Kidney glomerular epithelial cell (primary cell): ENCODE measurements around the gene ITPKA.
A peak's percentile ranks its signal among the peaks of the same experiment; 100 is the strongest.

Experiments used
- DNase-seq: peaks from one replicate; lab custom pipeline; 2025; lab: John Stamatoyannopoulos, UW

Gene ITPKA

DNA sequence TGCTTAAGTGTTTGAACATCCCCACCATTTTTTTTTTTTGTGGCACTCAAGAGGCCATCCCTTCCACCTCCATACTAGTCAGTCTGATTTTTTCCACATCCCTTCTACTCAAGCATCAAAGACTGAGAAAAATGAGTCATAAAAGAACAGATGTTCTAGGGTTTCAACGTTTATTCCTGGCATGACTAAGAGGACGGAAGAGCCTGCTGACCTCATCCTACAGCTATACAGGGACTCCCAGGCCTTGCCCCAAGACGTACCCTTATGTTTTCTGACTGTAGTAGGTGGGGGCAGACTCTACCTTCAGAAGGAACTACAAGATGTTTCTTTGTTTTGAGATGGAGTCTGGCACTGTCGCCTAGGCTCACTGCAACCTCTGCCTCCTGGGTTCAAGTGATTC lies 3.3 kb upstream of the ITPKA start:
- peak; percentile 94 for DNase-seq

DNA sequence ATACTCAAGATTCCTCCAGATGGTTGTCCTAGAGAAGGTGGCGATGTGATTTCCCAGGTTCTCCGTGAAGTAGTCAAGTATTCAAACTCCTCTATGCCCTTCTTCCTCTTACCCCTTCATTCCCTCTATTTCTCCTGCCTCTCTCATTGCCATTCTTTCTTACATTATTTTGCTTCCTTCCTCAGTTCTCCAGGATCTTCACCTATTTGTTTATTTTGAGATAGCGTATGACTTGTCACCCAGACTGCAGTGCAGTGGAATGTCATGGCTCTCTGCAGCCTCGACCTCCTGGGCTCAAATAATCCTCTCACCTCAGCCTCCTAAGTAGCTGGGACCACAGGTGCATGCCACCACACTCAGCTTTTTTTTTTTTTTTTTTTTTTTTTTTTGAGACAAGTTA lies 1.8 kb upstream of the ITPKA start:
- DNase-seq: no peak

DNA sequence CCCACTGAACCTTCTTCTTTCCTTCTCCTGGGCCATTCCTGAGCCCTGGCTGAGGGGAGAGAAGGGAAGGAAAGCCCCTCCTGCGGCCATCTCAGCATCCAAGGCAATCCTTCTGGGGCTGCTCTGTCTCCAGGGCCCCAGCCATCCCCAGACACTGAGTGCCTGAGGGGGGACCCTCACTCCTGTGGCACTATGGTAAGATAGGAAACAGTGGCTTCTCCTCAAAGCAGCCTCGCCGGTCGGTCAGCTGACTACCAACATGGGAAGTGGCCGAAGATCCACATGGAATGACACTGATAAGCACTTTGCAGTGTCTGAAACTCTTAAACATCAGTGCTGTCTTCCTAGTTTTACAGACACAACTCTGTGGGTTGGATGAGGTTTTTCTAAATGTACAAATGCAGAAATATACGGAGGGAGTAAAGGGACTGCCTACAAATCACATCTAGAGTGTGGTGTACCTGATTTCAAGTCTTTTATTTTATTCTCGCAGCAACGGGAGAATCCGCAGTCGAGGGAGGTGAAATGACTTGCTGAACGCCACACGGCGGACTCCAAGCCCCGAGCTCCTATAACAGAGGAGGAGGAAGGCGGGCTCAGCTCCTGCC lies 973 bp upstream of the ITPKA start:
- no peak for DNase-seq

DNA sequence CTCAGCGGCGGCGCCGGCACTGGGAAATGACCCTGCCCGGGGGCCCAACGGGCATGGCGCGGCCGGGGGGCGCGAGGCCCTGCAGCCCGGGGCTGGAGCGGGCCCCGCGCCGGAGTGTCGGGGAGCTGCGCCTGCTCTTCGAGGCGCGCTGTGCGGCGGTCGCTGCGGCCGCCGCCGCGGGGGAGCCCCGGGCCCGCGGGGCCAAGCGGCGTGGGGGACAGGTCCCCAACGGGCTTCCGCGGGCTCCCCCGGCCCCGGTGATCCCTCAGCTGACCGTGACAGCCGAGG lies 172 bp downstream of the ITPKA start:
- DNase-seq: no peak

DNA sequence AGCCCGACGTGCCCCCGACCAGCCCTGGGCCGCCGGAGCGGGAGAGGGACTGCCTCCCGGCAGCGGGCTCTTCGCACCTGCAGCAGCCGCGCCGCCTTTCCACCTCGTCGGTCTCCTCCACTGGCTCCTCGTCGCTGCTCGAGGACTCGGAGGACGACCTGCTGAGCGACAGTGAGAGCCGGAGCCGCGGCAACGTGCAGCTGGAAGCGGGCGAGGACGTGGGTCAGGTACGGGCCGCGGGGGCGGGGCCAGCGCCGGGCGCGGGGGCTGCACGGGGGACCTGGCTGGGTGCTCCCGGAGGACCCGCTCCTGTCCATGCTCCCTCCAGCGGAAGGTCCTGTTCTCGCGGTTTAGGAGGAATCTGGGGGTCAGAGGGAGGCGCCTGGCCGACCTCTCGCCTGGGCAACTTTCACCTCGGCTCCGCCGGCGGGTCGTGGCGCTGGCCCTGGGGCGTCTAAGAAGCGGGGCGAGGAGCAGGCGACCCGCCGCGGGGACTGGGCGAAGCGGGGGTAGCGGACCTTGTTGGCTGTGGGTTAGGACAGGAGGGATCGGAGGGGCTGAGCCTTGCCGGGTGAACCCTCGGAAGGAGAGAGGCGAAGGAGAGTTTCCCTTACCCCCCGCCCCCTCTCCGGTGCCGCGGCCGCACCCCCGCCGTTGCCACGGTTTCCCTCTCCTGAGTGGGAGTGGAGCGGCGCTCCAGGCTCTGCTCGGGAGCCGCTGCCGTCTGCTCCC lies 682 bp downstream of the ITPKA start:
- DNase-seq: no peak

DNA sequence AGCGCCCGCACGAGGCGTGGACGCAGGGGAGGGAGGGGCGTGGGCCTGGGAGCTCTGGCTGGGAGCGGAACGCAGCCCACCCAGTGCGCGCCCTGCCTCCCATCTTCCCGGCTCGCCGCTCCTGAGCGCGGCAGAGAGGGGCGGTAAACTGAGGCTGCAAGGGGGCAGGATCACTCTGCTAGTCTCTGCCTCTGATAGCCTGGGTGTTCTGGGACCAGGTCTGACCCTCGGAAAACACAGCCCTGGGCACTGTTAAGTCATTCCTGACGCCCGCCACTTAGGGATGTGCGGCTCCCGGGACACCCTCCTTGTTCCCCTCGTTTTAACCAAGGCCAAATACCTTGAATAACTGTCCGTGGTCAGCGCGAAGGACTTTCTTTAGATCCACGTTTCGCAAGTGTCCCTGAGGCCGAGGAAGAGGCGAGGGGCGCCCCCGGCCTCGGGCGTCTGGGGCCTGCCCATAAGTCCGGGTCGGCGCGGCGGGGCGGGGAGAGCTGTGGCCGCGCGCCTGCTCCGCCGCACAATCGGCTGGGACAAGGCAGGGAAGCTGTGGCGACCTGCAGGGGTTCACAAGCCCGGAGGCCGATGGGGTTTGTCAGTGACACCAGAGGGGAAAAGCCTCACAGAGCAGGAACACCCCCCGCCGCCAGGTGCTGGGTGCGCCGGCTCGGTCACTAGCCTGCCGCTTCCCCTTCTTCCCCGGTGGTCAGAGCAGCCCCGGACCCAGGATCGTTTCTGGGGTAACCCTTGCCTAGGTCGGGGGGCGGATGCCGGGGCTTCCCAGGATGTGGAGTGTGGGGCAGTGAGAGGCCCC lies 1.5 kb downstream of the ITPKA start:
- DNase-seq: no peak

DNA sequence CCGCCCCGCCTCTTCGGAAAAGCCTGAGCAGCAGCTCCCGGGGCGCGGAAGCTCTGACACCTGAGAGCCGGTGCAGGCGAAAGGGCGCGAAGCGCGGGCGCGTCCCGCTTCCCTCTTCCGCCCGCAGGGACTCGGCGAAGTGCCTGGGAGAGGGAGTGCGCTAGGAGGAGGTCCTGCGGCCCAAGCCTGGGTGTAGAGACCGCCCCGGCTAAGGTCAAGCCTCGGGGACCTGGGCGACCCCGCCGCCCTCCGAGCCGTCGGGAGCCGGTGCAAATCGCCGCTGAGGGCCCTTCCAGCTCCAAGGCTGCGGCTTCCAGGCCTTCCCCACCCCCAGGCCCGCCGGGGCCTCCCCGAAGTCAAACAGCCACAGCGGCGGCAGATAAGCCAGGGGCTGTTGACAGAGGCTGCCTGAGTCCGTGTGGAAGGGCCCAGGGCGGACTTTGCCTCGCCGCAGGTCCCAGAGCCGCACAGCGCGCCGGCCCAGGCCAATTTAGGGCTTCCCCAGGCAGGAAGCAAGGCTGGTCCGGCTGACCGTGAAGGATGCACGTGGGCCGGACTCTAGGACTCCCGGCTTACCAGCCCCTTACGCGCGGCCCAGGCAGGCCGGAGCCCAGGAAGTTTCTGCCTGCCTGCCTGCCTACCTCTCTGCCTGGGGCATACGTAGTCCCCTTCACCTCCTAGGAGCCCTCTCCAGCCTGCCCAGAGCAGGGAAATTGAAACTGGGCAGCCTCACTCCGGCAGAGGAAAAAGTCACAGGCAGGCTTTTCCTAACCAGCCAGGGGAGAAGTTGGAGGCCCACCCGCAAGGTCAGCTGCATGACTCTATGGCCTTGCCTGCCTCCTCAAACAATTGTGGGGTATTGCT lies 2.3 kb downstream of the ITPKA start:
- no peak for DNase-seq

DNA sequence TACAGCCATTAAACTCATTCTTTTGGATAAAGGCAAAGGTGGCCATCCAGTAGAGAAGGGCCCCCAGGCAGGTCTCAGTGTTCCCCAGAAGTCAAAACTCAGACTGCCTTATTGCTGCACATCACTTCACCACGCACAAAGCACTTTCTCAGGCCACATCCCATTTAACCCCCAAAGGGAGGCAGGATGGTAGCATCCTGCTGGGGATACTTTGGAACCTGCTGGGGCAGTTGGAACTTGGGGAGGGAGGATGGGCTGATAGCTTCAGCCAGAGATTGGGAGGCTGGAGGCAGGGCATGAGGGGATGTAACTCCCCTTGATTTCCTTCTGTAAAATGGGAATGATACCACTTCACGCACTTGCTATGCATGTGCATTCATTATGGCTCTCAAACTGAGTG lies 5.0 kb downstream of the ITPKA start:
- no peak for DNase-seq

DNA sequence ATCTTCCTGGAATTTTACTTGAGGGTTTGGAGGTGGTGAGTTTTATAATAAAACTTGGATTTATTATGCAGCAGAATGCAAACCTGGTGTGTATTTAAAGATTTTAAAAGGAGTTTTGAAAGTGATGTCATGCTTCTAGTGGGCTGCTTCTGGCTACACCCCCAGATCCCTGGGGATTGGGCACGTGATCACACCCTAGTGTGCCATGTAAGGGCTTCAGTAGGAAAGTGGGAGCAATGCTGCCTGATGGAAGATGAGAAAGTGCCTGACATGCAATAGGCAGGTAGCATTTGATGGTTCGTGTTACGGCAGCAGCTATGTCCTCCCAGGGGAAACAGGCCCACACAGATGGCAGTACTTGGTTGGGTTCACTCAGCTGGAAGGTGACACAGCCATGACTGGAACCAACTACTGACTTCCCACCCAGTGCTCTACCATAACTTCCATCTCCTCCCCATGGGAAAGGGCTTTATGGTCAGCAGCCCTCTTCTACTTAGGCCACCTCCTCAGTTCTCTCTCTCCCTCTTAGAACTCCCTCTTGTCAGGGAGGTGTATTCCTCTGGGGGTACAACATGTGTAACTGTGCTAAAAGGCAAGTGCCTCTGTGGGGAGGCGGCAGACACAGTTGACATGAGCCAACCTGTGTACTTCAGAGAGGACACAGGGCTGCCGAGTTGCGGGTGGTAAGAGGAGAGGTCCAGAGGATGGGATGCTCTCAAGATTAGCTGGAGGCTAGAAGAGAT lies 5.6 kb downstream of the ITPKA start:
- no peak for DNase-seq

DNA sequence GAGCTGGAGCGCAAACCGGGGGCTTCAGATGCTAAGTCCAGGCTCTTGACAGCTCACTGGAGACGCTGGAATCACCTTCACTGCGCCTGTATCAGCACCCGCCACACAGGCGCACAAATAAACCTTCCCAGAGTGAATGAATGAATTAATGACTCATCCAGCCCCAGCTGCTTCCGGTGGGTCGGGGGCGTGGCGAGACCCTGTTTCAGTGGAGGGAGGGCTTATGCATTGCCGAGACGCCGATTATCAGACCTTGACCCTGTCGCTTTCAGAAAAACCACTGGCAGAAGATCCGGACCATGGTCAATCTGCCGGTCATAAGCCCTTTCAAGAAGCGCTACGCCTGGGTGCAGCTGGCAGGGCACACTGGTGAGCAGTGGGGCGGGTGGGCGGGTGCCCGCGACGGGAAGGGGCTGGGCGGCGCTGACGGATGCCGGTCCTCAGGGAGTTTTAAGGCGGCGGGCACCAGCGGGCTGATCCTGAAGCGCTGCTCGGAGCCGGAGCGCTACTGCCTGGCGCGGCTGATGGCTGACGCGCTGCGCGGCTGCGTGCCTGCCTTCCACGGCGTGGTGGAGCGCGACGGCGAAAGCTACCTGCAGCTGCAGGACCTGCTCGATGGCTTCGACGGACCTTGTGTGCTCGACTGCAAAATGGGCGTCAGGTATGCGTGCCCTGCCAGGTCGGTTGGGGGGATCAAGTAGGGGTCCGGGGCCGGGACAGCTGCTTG lies 7.7 kb downstream of the ITPKA start:
- DNase-seq: peak; percentile 33

DNA sequence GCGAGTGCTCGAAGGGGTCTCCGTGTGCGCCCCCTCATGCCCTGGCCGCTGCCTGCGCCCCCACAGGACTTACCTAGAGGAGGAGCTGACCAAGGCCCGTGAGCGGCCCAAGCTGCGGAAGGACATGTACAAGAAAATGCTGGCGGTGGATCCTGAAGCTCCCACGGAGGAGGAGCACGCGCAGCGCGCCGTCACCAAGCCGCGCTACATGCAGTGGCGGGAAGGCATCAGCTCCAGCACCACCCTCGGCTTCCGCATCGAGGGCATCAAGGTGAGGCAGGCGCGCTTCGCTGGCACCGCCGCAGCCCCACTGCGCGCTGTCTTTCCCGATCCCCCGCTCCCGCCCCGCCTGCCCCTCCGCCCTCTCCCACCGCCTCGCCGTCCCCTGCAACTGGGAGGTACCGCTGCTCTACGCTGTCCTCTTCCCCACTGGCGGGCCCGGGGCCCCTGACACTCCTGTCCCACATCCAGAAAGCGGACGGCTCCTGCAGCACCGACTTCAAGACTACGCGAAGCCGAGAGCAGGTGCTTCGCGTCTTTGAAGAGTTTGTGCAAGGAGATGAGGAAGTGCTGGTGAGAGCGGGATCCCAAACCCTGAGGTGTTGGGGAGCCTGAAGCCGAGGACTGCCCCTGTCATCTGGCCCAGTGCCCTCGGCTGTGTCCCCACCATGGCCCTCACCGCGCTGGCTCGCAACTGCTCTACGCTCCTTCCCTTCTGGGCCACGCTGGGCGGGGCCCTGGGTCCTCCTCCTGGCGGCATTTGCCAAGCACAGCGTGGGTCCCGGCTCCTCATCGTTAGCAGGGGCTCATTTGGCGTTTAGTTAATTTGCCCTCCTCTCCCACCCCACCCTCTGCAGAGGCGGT lies 8.5 kb downstream of the ITPKA start:
- no peak for DNase-seq

DNA sequence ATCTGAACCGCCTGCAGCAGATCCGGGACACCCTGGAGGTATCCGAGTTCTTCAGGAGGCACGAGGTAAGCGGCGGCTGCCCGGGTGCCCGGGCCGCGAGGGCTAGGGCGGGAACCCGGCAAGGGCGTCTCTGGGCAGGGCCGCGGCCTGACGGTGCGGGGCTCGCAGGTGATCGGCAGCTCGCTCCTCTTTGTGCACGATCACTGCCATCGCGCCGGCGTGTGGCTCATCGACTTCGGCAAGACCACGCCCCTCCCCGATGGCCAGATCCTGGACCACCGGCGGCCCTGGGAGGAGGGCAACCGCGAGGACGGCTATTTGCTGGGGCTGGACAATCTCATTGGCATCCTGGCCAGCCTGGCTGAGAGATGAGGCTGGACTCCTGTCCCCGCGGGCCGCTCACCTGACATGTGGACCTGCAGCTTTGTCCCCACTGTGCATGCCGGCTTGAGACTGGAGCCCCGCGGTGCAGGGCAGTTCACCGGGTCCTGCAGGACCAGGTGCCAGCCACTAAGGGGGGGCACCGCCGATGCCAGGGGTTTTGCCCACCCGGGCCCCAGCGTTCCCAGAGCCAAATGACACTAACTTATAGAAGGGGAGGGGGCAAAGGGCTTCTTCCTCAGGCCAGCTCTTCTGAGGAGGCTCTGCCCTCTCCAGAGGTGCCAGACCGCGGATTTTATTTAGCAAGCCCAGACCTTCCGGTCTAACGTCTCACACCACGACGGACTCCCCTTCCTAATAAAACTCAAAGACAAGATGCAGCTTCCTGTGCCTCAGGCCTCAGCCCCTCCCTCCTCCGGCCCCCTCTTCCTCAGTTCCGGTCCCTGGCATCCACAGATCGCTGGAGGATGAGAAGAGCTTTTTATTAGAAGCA lies 9.4 kb downstream of the ITPKA start:
- no peak for DNase-seq

DNA sequence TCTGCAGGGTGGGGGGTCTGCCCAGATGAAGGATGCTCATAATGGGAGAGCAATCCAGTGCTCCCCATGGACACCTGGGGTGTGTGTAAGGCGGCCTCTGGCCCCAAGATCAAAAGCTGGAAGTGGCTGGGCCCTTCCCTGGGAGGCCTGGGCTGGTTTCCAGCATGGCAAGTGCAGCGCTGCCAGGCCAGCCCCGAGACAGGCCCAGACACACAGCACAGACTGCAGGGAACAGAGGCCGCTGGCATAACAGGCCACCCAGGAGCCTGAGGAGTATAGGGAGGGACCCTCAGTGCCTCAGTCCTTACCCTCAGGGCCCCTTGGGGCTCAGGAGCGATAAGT lies 10.0 kb downstream of the ITPKA start:
- DNase-seq: no peak

DNA sequence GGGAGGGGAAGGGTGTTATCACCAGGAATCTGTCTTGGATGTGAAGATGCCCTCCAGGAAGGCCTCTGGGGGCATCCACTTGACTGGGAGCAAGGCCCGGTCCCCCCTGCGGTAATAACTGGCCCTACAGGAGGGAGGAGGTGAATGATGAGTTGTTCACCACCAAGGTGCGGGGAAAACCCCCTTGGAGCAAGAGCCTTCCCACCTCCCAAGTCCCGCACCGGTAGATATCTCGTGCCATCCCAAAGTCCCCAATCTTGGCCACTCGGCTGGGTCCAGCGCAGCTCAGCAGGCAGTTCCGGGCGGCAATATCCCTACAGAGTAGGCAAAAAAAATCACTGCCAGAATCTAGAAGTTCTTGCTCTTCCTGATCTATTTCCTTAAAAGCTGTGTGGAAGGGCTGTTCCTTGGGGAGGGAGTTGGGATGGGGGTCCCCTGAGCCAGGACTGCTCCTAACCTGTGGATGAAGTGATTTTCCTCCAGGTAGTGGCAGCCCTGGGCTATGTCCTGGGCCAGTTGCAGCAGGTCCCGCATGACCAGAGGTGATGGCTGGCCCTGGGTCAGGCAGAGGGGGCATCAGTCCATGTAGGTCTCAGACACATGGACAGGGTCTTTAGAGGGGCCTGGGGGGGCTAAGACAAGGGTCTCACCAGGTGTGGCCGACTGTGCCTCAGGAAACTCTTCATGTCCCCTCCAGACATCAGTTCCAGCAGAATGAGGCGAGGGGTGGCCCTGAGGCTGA lies 11.2 kb downstream of the ITPKA start:
- no peak for DNase-seq

DNA sequence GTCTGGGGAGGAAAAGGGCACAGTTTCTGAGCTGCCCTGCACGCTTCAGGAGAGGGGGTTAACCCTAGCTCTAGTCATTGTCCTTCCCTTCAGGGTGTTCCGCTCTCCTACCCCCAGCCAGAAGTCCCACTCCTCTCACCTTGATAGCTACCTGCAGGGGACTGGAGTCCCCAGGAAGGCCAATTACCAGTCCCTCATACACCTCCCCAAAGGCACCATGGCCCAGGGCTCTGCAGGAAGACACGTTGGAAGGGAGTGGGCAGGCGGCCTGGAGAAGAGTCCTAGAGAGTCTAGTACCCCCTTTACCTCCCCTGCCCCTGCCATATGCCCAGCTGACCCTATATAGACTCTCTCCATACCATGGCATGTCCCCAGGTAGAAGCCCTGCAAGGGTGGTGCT lies 12.1 kb downstream of the ITPKA start:
- DNase-seq: no peak

DNA sequence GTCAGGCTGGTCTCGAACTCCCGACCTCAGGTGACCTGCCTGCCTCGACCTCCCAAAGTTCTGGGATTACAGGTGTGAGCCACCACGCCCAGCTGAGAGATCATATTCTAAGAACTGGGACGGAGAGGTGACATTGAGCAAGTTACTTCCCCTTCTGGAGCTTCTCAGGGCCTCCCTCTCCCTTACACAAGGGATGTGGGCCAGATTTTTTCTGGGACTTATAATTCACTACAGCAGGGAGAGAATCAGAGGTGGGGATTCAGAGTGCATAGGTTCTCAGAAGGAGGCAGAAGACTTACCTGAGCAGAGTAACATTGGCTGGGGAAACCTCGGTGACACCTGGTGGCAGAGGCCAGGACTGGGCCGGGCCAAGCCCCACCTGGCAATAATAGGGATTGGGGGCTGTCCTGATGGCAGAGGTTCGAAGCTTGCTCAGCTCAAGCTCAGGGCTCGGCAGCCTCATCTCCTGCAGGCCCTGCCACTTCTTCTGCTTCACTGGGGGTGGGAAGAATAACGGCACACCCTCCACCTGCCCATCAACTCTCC lies 13.2 kb downstream of the ITPKA start:
- no peak for DNase-seq

DNA sequence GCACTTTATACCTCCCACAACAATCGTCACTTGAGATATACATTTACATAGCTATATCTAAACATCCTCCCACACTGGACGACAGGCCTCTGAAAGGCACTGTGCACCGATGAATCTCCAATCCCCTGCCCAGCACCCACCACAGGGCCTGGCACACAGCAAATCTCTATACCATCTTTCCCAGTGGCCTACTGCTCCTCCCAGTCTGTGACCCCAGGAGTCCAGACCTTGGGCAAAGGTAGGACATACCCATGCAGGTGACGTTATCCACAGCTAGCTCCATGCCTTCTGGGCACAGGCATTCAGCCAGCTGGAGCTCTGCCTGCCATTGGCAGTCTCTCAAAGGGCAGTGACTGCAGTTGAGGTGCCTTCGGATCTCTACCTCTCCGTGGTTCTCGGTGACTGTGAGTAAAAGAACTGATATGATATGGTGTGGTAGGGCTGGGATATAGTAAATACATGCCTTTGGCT lies 14.2 kb downstream of the ITPKA start:
- DNase-seq: no peak

DNA sequence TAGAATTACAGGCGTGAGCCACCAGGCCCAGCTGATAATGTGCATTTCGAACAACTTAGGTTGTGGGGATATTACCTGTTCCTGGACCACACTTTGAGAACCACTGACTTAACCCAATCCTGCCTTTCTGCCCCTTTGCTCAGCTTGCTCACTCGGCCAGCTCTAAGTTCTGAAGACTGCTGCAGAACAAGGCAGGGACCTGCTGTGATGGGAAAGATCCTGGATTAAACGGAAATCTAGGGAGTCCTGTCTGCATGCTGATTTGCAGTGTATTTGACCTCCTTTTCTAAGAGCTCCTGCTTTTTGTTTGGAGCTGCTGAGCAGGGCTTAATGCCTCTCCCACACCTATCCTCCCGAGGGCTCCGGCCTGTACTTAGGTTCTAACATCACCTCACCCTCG lies 17.1 kb downstream of the ITPKA start:
- no peak for DNase-seq
